GM20431 (cell line): ENCODE results near the gene HYCC1.
"Not testable (repeated sequence)": the region's sequence is repeated elsewhere in the genome, so short reads cannot be mapped to it uniquely, and the experiment has no call there.

Experiments
- in situ Hi-C: fragments of 300-500 bp; cut with MseI, MboI; formaldehyde crosslinking; loops from one replicate; pipeline ENCODE4 v1.15.0; 2020; ENCODE audit warnings: low sequenced_read_pairs; ENCODE audit not compliant: unreplicated experiment

Gene HYCC1

DNA sequence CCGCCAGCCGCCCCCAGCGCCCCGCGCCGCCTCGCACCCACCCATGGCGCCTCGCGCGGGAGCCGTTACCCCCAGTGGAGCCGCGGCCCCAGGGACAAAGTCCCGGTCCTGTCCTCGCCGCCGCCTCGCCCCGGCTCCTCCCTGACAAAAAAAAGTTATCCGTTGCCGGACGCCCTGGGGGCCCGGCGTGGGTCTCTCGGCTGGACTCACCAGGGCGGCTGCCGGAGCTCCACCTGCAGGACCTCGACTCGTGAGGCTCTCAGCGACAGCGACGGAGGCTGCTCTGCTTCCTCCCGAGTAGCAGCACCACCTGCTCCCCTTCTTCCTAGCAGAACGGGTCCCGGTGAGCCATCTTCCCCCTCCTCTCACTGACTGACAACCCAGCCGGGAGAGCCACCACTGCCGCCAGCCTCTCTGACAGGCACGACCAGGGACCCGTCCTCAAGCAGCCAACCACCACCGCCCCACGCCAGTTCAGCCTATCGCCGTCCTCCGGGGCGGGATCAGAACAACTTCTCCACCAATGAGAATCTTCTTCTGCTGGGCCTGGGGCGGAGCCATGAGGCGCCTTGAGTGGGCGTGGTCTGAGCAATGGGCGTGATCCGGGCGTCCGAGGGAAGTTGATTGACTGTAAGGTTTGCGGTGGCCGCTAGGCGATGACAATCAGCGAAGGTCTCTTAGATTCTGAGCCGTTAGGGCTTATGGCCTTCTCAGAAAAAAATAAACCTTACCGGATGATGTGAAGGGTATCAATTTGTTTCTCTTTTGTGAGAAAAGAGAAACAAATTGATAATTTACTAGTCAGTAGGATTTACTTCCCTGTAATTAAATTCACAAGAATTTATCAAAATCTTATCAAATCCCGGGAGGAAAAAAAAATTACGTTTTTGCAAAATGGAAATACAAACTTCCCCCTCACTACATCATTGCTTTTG lies at the start of gene HYCC1:
TSS of gene HYCC1 (minus strand) at position 416 of the 935 bp plus-strand sequence. CDS start 23,019 bp downstream, outside the sequence.
- in situ Hi-C loops = no loop called here

DNA sequence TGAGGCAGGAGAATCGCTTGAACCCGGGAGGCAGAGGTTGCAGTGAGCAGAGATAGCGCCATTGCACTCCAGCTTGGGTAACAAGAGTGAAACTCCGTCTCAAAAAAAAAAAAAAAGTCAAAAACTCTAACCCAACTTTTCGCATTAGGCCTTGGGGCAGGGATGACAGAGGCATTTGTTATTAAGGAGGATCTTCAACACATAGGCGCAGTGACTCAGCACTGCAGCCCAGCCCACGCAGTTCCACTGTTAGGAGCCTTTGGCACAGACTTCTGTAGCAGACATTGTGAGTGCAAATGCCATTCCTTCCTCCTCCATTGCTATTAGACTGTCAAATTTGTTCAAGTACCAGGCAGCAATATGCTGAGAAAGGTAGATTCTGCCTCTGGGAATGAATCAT lies 48.5 kb upstream of the HYCC1 start:
- in situ Hi-C loops = loop anchor here (25.0 kb wide), 2 partner anchors 225 to 500 kb away; no protein-coding TSS in a partner anchor

DNA sequence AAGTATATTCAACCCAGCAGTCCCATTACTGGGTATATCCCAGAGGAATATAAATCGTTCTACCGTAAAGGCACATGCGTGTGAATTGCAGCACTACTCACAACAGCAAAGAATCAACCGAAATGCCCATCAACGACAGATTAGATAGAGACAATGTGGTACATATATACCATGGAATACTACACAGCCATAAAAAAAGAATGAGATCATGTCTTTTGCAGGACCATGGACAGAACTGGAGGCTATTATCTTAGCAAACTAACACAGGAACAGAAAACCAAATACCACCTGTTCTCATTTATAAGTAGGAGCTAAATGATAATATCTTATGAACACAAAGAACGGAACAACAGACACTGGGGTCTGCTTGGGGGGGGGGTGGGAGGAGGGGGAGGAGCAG lies 47.4 kb upstream of the HYCC1 start:
- in situ Hi-C loops = loop anchor here (25.0 kb wide), 2 partner anchors 224 to 499 kb away; no protein-coding TSS in a partner anchor

DNA sequence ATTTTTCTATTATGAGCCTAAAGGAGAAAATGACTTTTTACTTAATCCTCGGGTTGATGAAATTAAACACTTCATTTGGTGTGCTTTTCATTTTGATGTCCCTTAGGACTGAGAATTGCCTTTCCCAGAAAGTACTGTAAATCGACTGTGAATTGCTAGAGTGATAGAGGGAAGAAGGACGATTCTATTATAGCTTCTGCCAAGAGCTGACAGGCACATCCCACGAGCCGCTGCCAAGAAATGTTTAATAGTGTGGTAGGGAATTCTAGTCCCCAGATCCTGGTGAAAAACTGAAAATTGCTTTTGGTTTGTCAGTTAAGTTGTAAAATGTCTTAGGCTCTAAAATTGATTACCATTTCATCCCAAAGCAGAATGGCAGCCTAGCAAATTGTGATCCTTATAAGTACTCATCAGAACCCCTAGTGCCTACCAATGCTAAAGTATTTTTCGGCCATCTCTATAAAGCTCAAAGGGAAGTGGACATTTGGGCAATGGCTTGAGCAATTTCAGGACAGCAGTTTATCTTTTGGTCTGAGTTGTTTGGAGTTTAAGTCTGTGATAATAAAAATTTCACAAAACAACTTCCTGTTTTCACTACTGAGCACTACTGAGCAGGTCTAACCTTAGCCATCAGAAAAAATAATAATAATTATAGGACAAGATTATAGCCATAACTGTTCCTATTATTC lies 44.6 kb upstream of the HYCC1 start:
- in situ Hi-C loops = loop anchor here (25.0 kb wide), 2 partner anchors 221 to 496 kb away; no protein-coding TSS in a partner anchor

DNA sequence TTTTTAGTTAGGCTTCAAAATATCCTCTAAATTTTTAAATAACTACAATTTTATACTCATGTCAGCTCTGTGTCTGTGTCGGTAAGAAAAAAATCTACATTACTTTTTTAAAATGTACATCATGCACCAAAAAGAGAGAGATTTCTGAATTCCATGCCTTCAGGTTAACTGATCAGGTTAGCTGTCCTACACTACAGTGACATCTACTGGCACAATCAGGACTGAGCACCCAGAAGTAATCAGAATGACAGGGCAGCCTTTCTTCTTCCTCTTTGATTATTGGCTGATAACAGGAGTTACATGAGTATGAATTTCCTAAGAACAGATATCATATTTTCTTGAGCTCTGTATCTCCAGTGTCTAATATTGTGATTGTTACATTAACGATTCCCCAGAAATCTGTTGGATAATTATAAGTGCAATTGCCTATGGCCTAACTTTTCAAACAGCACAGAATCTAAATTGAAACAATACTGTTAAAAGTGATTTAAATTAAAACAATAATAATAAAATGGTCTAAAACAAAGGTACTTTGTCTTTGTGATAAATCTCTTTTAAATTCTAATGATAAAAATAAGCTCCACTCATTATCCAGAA lies 41.8 kb upstream of the HYCC1 start:
- in situ Hi-C loops = loop anchor here (25.0 kb wide), 2 partner anchors 218 to 493 kb away; no protein-coding TSS in a partner anchor

DNA sequence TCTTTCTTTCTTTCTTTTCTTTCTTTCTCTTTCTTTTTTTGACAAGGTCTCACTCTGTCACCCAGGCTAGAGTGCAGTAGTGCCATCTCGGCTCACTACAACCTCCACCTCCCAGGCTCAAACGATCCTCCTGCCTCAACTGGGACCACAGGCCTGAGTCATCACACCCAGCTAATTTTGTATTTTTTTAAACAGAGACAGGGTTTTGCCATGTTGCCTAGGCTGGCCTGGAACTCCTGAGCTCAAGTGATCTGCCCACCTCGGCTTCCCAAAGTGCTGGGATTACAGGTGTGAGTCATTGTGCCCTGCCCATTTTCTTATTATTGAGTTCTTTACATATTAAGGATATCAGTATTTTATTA lies 37.2 kb upstream of the HYCC1 start:
- in situ Hi-C loops = loop anchor here (25.0 kb wide), 2 partner anchors 214 to 489 kb away; no protein-coding TSS in a partner anchor

DNA sequence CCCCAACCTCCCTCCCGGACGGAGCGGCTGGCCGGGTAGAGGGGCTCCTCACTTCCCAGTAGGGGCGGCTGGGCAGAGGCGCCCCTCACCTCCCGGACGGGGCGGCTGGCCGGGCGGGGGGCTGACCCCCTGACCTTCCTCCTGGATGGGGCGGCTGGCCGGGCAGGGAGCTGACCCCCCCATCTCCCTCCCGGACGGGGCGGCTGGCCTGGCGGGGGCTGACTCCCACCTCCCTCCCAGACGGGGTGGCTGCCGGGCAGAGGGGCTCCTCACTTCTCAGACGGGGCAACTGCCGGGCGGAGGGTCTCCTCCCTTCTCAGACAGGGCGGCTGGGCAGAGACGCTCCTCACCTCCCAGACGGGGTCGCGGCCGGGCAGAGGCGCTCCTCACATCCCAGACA lies 32.4 kb upstream of the HYCC1 start:
- in situ Hi-C loops = not testable (repeated sequence)

DNA sequence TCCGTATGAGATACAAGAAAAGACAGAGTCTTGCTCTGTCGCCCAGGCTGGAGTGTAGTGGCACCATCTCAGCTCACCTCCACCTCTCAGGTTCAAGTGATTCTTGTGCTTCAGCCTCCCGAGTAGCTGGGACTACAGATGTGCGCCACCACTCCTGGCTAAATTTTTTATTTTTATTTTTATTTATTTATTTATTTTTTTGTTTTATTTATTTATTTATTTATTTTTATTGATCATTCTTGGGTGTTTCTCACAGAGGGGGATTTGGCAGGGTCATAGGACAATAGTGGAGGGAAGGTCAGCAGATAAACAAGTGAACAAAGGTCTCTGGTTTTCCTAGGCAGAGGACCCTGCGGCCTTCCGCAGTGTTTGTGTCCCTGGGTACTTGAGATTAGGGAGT lies 31.2 kb upstream of the HYCC1 start:
- in situ Hi-C loops = not testable (repeated sequence)

DNA sequence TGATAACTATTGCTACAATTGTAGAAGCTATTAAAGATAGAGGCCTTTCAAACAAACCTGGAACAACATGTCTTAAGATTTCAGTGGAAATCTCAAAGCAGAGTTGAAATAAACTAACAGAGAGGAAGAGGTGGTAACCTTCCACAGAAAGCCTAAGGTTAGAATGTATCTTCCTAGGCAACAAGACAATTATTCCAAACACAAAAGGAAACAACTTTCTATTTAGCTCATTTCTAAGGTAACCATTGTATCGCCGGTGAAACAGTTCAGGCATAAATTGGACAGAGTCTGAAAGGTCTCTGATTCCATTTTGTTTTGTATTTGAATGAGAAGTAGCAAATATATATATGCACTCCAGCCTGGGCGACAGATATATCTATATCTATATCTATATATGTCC lies 30.7 kb upstream of the HYCC1 start:
- in situ Hi-C loops = no loop called here

DNA sequence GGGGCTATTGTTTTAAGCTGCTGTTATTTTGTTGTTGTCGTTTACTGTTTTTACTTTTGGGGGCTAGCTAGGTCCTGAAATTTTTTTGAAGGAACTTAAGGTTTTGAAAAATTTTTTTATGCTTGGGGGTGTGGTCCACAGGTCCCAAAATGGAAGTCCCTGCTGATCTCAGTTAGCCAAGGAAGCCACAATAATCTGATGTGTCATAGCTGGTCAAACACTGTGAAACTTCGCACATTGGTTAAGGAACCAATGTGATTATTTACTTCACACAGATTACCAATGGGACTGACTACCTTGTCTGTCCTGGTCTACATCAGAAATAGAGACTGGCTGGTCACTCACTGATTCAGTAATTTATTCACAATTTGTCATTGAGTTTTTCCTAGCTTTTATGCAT lies 29.5 kb upstream of the HYCC1 start:
- in situ Hi-C loops = no loop called here

DNA sequence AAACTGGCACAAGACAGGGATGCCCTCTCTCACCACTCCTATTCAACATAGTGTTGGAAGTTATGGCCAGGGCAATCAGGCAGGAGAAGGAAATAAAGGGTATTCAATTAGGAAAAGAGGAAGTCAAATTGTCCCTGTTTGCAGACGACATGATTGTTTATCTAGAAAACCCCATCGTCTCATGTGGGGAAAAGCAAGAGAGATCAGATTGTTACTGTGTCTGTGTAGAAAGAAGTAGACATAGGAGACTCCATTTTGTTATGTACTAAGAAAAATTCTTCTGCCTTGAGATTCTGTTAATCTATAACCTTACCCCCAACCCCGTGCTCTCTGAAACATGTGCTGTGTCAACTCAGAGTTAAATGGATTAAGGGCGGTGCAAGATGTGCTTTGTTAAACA lies 25.7 kb upstream of the HYCC1 start:
- in situ Hi-C loops = not testable (repeated sequence)

DNA sequence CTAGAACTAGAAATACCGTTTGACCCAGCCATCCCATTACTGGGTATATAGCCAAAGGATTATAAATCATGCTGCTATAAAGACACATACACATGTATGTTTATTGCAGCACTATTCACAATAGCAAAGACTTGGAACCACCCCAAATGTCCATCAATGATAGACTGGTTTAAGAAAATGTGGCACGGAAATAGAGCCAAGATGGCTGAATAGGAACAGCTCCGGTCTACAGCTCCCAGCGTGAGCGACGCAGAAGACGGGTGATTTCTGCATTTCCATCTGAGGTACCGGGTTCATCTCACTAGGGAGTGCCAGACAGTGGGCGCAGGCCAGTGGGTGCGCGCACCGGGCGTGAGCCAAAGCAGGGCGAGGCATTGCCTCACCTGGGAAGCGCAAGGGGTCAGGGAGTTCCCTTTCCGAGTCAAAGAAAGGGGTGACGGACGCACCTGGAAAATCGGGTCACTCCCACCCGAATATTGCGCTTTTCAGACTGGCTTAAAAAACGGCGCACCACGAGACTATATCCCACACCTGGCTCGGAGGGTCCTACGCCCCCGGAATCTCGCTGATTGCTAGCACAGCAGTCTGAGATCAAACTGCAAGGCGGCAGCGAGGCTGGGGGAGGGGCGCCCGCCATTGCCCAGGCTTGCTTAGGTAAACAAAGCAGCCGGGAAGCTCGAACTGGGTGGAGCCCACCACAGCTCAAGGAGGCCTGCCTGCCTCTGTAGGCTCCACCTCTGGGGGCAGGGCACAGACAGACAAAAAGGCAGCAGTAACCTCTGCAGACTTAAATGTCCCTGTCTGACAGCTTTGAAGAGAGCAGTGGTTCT lies 21.8 kb upstream of the HYCC1 start:
- in situ Hi-C loops = not testable (repeated sequence)

DNA sequence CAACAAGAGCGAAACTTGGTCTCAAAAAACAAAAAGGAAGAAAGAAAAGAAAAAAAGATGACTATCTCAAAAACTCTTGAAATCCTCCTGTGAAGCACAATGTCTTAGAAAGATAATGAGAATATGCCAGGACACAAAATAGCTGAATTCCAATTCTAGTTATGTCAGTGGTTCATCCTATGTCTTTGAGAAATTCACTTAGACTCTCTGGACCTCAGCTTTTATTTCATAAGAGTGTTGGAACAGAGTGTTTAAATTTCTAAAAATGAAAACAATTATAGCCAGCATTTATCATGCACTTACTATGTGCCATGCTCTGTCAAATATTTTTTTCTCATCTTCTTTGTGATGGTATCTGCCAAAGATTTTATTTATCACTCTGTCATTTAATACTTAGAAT lies 13.3 kb upstream of the HYCC1 start:
- in situ Hi-C loops = no loop called here

DNA sequence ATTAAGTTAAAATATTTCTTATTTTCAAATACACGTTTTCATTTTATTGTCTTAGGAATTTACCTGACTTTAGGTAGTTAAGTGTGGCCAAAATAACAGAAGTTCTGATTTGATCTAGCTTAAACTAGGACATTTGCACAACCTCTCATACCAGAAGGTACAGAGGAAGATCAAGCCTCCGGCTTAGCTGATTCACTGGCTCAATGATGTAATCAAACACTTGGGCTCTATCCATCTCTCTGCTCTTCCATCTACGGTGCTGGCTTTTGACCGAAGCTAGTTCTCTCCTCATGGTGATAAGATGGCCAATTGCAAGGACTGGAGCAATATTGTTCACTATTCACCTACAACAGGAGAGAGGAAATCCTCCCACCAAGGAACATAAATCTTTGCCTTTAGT lies 12.2 kb upstream of the HYCC1 start:
- in situ Hi-C loops = no loop called here

DNA sequence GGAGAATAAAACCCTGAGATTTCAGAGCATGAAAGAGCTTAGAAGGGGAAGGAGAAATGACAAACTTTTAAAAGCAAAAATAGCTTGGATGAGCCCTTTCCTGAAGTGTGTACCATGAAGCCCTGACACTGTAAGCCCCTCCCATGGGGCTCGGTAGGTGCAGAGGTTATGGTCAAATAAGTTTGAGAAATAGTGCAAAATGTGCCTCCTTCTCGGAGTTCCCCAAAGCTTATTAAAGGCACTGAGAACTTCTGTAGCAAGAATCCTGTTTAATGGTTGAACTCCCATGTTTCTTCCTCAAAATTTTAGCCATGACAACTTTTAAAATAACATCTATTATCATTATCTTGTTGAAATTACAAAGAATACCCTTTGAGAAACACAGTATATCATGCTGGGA lies 10.5 kb upstream of the HYCC1 start:
- in situ Hi-C loops = no loop called here

DNA sequence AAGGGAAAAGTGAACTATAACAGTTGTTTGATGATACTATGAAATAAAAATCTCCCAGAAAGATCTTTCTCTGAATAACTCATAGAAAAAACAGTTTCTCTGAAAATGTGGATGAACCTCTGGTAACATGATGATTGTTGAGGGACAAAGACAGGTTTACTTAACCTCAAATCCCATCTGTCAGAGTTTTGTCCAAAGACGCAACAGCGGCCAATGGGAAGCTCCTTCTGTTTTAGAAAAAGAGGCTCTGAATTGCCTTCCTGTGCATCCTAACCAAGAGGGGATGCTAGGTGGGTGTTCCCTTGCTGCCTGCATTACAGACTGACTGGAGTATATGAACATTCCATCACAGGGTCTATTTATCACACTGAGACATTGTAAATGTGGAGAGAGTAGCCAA lies 8.9 kb upstream of the HYCC1 start:
- in situ Hi-C loops = no loop called here

DNA sequence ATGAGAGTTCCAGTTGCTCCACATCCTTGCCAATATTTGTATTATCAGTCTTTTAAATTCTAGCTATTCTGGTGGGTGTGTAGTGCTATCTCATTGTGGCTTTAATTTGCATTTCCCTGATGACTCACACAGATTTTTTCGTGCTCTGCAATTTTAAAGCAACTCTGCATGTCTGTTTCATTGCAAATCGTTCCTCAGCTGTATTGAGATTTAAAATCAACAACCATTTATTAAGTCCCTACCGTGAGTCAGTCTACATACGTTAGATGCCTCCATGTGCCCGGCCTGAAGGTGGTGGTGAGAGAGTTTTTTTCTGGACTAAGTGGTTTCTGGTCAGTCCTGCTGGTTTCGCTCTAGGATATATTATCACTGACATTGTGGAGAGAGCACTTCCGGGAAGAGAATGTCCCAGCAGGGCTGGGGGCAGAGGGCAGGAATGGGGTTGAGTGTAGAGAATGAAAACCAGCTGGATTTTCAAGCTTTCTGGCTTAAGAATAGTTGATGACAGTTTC lies 8.4 kb upstream of the HYCC1 start:
- in situ Hi-C loops = no loop called here

DNA sequence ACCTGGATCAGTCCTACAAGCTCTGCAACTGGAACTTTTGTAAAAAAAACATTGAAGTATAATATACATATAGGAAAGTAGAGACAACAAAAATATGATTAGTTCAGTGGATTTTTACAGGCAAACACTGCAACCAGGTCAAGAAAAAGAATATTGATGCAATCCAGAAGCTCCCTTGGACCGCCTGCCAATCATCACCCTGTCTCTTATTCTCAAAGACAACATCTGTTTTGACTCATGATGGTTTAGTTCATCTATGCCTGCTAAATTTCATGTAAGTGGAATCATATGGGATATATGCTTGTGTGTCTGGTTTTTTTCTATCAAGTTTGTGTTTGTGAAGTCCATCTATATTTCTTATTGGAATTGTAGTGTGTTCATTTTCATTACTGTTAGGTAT lies 7.7 kb upstream of the HYCC1 start:
- in situ Hi-C loops = no loop called here

DNA sequence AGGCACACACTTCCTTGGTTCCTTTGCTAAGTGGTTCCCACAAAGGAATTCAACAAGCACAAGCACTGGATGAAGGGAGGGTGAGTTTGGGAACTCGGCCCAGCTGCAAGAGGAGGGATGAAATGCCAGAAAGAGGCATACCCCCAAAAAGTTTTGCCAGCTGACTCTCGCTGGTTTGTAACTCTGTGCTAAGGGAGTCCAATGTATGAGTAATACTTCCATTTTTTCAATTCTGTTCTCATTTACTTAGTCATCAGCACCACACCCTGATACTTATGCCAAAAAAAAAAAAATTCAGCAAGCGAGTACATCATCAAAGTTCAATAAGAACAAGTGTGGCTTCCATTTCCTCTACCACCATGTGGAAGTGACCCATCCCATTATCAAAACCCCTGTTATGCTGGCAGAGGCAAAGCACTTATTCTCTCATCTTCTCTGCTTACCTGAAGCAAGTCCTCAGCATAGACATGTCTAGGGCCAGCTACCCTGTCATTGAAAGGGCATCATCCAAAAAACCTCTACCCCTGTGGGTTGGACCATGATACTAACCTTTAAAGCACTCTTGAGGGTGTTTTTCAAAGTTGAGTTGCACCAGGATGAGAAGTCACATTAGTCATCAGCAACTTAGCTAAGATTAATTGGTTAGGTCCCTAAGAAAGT lies 6.9 kb upstream of the HYCC1 start:
- in situ Hi-C loops = no loop called here
